SK-N-MC (cell line): ENCODE data around the gene ASPDH.

Experiments used
- EZH2 ChIP-seq: fragments of 200-600 bp; sonication (generic); IDR thresholded peaks from one replicate; pipeline ENCODE4 v1.6.1; 2017; ENCODE audit warnings: antibody characterized with exemption
- POLR2AphosphoS5 ChIP-seq: IDR thresholded peaks from 2 replicates; pipeline ENCODE4 v1.6.1; 2012; ENCODE audit warnings: mild to moderate bottlenecking, low read depth, low read length, borderline replicate concordance

GRCh38 chr19:50512112-50512998 is 1.4 kb downstream of the ASPDH start:
- TF ChIP-seq POLR2AphosphoS5, result no peak
- no peak for TF ChIP-seq EZH2
